ENCODE data around the gene PRKG1.

- no peak for TF ChIP-seq EZH2 (IDR thresholded peaks at IDR 0.05; ENCODE audit: borderline replicate concordance, insufficient read depth, low read depth, low read length, poor library complexity, severe bottlenecking)
- TF ChIP-seq CTCF (IDR thresholded peaks at IDR 0.05), result no peak
Measured at GRCh38 chr10:52071814-52072213, 997.5 kb downstream of the PRKG1 start.

Measured in B cell (primary cell).